ENCODE data around the gene FAM187B.

FAM187B gene

GRCh38 chr19:35178701-35179100, 49.8 kb downstream of the FAM187B start:
- DNase-seq (ENCODE audit: low read depth): no peak

- no peak for DNase-seq (ENCODE audit: low read depth)
These were observed 50.9 kb downstream of the FAM187B start for GRCh38 chr19:35177377-35178274.

DNA sequence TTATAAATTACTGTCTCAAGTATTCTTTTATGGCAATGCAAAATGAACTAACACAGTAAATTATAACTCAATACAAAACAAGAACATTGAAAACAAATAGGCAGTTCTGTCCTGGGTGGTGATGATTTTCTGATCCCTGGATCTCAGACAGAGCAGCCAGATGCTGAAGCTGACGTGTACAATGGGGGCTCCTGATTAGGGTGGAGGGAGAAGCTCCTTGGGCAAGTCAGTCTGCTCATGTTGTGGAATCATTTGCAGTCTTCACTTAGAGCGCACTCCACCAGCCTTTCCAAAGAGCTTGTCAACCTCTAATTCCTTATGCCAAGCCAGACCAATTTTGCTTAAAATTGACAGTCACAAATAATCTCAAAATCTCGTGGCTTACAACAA, 52.4 kb downstream of the FAM187B start:
- DNase-seq (ENCODE audit: low read depth): no peak

Measured in fibroblast of the conjunctiva (primary cell).